ENCODE data around the gene TBC1D5.
"Not testable (repeated sequence)": the region's sequence is repeated elsewhere in the genome, so short reads cannot be mapped to it uniquely, and the experiment has no call there.

DNA sequence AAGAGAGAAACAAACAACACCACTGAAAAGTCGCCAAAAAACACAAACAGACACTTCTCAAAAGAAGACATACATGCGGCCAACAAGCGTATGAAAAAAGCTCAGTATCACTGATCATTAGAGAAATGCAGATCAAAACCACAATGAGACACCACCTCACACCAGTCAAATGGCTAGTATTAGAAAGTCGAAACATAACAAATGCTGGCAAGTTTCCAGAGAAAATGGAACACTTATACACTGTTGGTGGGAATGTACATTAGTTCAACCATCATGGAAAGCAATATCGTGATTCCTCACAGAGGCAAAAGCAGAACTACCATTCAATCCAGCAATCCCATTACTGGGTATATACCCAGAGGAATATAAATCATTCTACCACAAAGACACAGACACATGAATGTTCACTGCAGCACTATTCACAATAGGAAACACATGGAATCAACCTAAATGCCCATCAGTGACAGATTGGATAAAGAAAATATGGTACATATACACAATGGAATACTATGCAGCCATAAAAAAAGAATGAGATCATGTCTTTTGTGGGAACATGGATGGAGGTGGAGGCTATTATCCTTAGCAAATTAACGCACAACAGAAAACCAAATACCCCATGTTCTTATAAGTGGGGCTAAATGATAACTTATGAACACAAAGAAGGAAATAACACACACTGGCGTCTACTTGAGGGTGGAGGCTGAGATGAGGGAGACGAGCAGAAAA is 93.6 kb downstream of the TBC1D5 start:
- TF ChIP-seq, protein P1, sequence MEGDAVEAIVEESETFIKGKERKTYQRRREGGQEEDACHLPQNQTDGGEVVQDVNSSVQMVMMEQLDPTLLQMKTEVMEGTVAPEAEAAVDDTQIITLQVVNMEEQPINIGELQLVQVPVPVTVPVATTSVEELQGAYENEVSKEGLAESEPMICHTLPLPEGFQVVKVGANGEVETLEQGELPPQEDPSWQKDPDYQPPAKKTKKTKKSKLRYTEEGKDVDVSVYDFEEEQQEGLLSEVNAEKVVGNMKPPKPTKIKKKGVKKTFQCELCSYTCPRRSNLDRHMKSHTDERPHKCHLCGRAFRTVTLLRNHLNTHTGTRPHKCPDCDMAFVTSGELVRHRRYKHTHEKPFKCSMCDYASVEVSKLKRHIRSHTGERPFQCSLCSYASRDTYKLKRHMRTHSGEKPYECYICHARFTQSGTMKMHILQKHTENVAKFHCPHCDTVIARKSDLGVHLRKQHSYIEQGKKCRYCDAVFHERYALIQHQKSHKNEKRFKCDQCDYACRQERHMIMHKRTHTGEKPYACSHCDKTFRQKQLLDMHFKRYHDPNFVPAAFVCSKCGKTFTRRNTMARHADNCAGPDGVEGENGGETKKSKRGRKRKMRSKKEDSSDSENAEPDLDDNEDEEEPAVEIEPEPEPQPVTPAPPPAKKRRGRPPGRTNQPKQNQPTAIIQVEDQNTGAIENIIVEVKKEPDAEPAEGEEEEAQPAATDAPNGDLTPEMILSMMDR (IDR thresholded peaks at IDR 0.05 in 2 of 3, conservative IDR thresholded peaks at IDR 0.05 in 1 of 3; ENCODE audit: borderline replicate concordance in 1 of 3, insufficient read depth in 1 of 3, low read depth in 2 of 3, low read length in 2 of 3): not testable (repeated sequence)
- not testable (repeated sequence) for TF ChIP-seq POLR2AphosphoS5 (IDR thresholded peaks at IDR 0.05; ENCODE audit: low read depth, low read length); RAD21 (IDR thresholded peaks at IDR 0.05; ENCODE audit: low read depth)

All from HCT116 (cell line).